ENCODE measurements around the gene USP7. TPM values are rescaled to one million over a fixed set of nuclear protein-coding genes. Genes with fewer than 3 reads are reported as not detected.
"Not testable (repeated sequence)": the region's sequence is repeated elsewhere in the genome, so short reads cannot be mapped to it uniquely, and the experiment has no call there.

USP7 gene
- total RNA-seq, 1 experiment from 2014 or later, result 38.8 TPM

DNA sequence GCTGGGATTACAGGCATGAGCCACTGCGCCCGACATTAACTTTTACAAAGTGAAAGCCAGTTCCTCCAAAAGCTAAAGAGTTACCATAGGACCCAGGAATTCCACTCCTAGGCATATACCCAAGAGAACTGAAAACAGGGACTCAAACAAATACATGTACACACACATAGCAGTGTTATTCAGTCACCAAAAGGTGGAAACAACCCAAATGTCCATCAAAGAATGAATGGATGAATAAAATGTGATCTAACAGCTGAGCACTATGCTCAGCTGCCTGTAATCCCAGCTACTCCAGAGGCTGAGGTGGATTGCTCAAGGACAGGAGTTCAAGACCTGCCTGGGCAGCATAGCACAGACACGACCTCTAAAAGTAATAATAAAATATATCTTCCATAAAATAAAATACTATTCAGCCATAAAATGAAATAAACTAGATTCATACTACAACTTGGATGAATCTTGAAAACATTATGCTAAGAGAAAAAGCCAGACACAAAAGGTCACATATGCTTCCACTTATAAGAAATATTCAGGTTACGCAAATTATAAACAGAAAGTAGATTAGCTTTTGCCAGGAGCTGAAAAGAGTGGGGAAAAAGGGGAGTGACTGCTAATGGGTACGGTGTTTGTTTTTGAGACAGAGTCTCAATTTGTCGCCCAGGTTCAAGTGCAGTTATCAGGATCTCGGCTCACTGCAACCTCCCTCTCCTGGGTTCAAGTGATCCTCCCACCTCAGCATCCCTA lies 9.3 kb upstream of the USP7 start:
- DNase-seq (ENCODE audit: low read depth), result no peak

DNA sequence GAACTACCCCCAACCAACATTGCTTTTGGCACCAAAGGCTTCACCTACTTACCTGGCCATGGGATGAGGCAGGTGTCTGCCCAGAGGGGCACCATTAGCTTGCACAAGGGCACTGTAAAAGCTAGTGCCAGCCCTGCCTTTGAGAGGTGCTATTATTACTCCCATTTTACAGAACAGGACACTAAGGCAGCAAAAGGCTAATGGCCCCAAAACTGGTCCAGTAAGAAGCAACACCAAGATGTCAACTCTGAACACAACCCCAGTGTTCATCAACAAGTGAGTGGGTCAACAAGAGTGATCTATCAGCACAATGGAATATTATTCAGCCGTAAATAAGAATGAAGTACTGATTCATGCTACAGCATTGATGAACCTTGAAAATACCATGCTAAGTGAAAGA lies 7.7 kb upstream of the USP7 start:
- no peak for DNase-seq (ENCODE audit: low read depth)

DNA sequence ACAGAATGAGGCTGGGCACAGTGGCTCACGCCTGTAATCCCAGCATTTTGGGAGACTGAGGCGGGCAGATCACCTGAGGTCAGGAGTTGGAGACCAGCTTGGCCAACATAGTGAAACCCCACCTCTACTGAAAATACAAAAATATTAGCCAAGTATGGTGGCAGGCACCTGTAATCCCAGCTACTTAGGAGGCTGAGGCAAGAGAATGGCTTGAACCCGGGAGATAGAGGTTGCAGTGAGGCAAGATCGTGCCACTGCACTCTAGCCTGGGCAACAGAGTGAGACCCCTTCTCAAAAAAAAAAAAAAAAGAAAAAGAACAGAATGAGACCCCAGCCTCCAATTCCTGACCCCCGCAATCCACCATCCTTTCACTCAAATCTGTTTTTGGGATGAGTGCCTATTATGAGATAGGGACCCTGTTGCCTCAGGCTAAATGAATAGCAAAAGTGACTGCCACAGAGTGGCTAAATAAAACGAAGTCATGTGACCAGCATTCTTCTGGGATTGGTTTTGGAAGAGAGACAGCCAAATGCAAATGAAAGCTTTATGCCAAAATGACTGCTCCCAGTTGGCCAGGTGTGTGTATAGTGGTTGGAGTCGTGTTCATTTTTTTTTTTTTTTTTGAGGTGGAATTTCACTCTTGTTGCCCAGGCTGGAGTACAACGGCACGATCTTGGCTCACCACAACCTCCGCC lies 5.6 kb upstream of the USP7 start:
- not testable (repeated sequence) for DNase-seq (ENCODE audit: low read depth)

DNA sequence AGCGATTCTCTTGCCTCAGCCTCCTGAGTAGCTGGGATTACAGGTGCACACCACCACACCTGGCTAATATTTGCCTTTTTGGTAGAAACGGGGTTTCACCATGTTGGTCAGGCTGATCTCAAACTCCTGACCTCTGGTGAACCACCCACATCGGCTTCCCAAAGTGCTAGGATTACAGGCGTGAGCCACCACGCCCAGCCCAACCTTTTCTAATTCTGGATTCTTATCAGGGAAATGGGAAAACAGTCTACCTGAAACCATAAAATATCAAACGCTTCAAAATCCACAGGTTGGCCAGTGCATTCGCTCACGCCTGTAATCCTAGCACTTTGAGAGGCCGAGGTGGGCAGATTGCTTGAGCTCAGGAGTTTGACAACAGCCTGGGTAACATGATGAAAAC lies 4.3 kb upstream of the USP7 start:
- not testable (repeated sequence) for DNase-seq (ENCODE audit: low read depth)

DNA sequence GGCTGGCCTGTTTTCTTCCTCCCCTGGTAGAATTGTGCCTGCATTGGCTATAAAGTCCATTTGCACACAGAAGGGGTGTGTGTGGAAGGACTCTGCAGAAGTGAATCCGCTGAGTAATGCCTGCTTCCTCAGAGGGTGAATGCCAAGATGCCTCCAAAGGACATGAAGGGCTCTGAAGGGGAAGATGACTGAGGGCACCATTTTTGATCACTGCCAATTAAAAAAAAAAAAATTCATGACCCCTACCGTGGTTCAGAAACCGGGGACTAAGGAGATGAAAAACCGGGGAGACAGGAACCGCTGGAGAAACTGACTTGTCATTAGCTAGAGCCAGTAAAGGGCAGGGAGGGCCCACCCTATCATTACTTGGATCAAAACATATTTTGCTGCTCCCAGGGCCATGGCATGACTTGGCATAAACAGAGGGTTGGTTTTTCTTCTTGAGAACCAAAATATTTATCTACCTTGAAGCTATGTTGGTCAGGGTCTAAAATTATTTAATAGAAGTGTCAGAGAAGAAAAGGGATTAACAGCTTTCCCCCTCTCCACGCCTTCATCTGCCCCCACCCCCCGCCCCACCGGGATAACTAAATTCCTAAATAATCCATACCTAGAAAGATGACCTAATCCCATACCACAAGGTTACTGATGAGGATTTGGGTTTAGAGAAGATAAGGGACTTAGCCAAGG lies 3.6 kb upstream of the USP7 start:
- no peak for DNase-seq (ENCODE audit: low read depth)

DNA sequence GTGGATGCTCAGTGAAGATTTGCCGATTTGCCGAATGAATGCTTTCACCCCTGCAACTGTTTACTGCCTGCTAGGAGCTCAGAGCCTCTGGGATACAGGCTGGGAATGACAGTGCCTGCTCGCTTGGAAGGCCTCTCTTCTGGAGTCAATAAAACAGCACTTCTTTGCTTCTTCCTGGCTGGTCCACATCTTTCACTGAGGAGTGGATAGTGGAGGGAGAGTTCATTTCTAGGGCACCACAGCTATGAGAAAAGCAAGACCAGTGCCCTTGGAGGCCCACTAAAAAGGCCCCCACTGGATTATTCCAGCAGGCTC lies 3.1 kb upstream of the USP7 start:
- DNase-seq (ENCODE audit: low read depth), result no peak

DNA sequence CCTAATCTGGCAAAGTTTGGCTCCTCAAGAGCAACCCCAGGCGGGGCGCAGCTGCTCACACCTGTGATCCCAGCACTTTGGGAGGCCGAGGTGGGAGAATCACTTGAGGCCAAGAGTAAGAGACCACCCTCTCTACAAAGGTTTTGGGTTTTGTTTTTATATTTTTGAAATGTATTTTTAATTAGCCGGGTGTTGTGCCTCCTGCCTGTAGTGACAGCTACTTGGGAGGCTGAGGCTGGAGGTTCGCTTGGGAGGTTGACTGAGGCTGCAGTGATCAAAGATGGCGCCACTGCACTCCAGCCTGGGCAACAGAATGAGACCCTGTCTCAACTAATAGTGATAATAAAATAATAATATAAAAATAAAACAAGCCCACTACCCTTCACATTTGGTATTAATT lies 756 bp upstream of the USP7 start:
- no peak for DNase-seq (ENCODE audit: low read depth)

DNA sequence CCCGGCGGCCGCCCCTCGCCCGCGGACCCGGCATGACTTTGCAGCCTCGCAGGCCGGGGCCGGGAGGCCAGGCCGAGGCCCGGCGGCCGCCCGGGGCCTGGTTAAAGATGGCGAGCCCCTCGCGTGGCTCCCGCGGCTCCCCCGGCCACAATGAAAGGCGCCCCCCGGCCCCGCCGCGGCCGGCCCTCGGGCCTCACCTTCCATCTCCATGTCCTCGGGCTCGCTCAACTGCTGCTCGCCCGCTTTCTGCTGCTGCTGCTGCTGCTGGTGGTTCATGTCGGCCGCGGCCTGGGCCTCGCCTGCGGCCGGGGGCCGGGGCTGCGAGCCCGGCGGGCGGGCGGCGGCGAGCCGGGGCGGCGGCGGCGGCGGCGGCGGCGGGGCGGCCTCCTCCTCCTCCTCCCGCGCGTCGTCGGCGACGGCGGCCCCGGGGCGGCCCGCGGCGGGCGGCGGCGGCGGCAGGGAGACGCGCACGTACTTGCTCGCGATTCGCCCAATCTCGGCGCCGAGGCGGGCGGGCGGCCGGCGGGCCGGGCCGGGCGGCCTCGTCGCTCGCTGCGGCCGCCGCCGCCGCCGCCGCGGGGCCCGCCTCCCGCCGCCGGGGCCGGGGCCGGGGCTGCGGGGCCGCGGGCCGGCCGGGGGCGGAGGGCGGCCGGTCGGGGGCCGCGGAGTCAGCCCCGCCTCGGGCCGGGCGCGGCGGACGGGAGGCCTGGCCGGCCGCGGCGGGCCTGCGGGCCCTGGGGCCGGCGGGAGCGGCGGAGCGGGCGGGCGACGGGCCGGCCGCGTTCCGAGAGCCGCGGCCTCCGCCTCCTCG lies 491 bp downstream of the USP7 start:
- no peak for DNase-seq (ENCODE audit: low read depth)

DNA sequence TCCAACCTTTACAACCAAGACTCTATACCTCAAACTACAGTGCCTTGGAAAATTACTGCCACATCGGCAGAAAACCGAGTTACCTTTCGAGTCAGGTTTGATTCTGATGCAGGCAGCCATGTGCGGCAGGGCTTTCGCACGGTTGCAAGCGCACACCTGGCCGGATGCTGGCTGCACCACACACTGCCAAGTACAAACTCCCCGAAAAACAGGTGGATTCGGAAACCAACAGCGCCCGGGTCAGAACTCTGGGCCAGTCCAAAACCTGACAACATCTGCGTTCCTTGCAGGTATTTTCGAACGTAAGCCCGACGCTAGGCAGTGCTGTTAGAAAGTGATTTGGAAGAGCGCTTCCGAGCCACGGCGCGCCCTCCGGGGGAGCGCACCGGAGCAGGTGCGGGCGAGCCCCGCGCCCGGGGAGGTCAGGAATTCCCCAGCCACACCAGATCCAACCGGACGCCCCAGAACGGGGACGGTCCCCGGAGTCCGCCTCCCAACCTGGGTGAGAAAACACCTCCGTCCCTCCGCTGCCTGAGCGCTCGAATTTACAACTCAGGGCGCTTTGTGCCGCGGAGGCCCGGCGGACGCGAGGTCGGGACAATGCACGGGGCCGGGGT lies 1.2 kb downstream of the USP7 start:
- DNase-seq (ENCODE audit: low read depth), result peak; percentile 22

DNA sequence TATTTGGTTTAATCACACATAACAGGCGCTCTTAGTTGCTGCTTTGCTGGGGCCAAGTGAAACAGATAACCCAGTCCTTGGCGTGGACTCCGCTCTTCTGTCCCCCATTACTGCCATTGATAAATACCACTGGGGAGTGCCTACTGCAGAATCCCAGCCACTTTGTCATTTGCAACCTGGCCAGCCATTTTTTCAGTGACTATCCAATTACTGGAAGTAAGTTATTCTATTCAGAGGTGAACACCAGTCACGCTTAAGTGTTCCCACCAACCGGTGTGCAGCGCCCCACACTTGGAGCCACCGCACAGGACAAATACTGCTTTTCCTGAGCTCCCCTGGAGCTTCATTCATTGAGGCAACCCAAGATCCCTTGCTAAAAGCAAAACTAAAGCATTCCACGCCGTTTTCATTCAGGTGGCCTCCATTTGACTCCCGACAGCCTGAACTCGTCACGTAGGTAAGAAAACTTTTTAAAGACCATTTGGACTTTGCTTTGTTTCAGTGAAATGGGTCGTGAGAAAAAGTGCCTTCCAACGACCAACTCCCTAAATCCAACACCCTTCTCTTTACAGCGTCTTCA lies 1.8 kb downstream of the USP7 start:
- no peak for DNase-seq (ENCODE audit: low read depth)

DNA sequence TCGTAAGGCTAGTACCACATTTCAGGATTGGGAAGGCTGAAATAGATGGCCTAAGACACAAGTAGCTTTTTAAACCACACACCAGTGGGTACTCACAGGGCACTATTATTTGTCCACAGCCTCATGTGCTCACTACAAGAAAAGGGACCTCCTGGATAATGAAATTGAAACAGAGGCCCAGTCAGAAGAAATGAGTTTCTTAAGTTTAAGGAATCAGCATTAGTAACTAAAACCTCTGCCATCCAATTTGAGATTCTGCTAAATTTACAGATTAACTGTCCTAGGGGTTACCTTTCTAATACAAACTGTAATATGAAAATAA lies 3.0 kb downstream of the USP7 start:
- no peak for DNase-seq (ENCODE audit: low read depth)

DNA sequence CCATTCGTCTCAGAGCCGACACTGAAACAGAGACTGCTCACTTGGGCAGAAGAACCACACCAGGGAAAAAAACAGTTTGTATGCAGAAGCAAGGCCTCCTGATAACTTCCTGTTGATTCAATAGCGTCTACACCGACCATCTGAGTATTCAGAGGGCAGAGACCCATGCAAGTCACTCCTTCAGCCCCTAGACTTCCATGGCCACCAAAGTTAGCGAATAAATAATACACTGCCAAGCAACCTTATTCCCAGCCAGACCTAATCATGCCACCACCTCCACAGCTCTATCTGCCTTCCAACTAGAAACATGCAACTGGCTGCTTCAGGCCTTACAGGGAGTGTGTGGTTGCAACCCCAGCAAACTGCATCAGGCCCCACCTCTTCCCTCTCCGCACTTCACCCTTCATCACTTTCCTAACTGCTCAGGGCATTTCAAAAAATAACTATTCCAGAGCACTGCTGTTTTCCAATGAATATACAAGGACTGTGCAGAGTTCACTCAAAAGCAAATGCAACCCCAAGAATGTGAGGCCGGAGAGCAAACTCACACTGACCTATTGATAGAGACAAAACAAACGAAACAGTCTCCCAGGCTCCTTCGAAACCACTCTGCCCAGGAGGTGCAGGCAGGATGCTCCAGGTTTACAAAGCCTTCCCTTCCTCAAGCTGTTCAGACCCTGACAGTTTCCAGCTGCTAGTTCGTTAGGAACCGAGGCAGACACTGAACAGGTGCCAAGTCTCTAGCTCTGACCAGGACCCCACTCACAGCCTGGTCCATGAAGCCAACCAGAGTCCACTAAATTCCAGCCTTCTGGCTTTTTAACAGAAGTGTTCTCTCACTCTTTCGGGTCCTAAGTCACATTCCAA lies 3.6 kb downstream of the USP7 start:
- DNase-seq (ENCODE audit: low read depth), result no peak

DNA sequence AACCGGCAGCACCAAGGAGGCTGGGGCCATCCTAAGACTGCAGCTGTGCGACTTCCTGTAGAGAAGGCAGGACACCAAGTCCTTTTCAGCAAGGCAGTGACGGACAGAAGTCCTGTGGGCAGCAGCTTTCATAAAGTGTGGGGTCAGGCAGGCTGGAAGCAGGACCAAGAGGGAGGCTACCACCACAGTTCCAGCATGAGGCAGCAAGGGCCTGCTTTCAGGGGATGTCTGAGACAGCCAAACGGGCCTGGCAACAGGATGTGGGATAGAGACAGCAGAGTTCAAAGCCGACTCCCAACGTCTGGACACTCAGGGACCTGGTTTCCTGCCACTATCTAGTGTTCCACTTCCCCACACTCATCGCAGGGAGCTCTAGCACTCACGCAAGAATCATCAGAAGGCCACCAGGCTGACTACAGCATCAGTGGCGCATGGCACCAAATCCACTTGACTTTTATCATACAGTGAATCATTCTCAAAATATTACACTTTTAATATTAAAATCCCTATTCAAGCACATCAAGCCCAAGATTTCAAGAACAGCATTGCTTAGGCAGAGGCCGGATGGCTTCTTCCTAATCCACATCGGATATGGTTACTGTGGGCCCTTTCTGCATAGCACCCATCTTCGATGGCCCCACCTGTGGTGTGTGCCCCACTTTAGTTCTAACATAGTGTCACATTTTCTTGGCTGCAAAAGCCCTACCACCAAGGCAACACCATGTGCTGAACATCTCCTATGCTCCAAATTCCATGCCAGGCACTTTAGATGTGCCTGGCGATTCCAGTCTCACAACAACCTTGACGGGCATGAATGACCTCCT lies 5.2 kb downstream of the USP7 start:
- peak; percentile 74 for DNase-seq (ENCODE audit: low read depth)

DNA sequence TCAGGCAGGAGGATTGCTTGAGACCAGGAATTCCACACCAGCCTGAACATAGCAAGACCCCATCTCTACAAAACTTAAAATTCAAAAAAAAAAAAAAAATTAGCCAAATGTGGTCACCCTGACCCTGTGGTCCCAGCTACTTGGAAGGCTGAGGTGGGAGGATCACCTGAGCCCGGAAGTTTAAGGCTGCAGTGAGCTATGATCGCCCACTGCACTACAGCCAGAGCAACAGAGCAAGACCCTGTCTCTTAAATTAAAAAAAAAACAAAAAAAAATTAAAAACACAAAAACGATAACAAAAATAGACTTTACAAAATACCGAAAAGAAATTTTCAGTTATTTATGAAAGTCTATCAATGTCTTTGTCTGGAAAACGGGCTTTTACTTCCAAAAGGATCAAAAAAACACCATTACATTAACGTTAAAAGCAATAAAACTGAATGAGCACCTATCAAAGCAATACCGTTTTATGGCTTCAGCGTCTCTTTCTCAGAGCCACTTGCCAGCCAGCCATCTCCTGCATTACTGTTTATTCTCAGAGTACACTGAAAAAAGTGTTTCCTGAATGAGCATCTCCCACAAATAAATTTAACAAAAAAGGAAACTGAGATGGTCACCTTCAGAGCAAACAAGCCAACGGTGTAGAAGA lies 6.1 kb downstream of the USP7 start:
- no peak for DNase-seq (ENCODE audit: low read depth)

DNA sequence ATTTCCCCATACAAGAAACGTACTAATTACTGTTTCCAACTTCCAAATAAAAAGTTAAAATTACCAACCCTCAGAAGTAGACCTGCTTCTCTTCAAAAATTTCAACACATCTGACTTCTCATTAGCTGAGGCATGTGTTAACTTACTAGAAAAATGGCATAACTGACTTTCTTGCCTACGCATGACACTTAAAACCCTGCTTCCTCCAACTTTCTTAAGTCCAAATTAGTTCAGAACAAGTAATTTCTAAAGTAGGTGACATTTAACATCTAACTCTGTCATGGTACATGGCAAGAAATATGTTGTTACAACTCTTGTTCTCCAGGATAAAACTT lies 6.7 kb downstream of the USP7 start:
- no peak for DNase-seq (ENCODE audit: low read depth)

DNA sequence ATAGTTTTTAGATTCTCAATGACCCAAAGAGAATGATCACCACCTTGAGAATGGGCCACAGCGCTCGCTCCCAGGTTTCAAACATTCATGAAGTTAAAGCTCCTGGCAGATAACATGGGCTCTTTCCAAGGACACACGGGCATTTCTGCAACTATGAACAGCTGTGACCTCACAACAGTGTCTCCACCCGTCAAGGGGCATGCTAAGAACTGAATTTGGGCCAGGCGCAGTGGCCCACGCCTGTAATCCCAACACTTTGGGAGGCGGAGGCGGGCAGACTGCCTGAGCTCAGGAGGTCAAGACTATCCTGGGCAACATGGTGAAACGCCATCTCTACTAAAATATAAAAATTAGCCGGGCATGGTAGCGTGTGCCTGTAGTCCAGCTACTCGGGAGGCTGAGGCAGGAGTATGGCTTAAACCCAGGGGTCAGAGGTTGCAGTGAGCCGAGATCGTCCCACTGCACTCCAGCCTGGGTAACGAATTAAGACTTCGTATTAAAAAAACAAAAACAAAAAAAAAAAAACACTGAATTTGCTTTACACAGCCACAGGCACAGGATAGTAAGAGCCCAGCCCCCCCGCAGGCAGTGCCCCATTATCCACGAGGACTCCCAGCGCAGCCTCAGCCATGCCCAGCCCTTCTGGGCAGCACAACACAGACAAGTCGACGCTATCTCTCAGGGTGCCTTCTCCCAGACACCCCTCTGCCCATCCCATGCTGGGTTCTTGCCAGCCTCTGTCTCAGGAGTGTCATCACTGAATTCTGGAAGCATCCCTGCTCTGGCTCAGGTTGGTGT lies 7.2 kb downstream of the USP7 start:
- no peak for DNase-seq (ENCODE audit: low read depth)

DNA sequence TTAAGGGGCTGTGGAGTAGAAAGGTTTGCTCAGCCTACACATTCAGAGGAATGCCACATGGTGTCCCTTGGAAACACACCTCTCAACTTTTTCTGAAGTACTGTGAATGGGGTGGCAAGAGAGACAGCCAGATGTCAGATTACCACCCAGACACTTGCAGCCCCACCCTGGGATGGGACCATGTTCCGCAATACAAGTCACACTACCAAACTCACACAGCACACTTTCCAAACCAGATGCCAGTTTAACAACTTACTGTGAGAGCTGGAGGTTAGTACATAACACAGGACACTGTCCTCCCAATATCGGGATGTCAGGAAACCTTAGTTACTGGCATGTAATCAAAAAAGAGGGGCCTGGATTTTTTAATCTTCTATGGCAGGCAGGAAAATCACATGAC lies 7.9 kb downstream of the USP7 start:
- DNase-seq (ENCODE audit: low read depth), result no peak

DNA sequence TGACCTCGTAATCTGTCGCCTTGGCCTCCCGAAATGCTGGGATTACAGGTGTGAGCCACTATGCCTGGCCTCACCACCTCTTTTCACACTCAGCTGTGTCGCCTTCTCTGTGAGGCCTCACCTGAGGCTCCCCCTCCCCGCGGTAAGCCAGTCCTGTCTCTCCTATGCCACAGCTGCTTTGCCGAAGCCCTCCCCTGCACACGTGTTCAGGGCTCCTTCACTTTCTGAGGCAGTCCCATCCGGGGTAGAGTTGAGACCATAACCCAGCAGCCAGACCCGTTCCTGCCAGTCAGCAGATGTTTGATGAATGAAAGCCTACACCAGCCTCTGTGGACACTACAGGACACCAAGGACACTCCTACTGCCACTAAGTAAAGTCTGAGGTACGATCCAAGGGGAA lies 10.6 kb downstream of the USP7 start:
- DNase-seq (ENCODE audit: low read depth), result no peak
